Measurements from ENCODE around the gene HSPBP1.
A peak's percentile ranks its signal among the peaks of the same experiment; 100 is the strongest.

Gene HSPBP1

GRCh38 chr19:55257461-55258420, 22.2 kb downstream of the HSPBP1 start:
- no peaks in the 10 kb centered on the region for H3K9me3 ChIP-seq (replicated peaks; ENCODE audit: insufficient read depth, low read length)
- no peak for TF ChIP-seq EZH2phosphoT487 (IDR thresholded peaks at IDR 0.05; ENCODE audit: low read length)
- TF ChIP-seq, protein P1, sequence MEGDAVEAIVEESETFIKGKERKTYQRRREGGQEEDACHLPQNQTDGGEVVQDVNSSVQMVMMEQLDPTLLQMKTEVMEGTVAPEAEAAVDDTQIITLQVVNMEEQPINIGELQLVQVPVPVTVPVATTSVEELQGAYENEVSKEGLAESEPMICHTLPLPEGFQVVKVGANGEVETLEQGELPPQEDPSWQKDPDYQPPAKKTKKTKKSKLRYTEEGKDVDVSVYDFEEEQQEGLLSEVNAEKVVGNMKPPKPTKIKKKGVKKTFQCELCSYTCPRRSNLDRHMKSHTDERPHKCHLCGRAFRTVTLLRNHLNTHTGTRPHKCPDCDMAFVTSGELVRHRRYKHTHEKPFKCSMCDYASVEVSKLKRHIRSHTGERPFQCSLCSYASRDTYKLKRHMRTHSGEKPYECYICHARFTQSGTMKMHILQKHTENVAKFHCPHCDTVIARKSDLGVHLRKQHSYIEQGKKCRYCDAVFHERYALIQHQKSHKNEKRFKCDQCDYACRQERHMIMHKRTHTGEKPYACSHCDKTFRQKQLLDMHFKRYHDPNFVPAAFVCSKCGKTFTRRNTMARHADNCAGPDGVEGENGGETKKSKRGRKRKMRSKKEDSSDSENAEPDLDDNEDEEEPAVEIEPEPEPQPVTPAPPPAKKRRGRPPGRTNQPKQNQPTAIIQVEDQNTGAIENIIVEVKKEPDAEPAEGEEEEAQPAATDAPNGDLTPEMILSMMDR (IDR thresholded peaks at IDR 0.05; ENCODE audit: low read length), result no peak
- no peak for TF ChIP-seq EZH2 (optimal IDR thresholded peaks at IDR 0.05; ENCODE audit: low read depth, low read length)
- H3K4me1 ChIP-seq (ENCODE audit: low read length), result peaks cover 26% of the 10 kb centered on the region
- H3K27me3 ChIP-seq (replicated peaks; ENCODE audit: insufficient read depth, low read length), result no peaks in the 10 kb centered on the region
- peak overlapping the region; percentile 95 for H3K27ac ChIP-seq (ENCODE audit: low read length)
- peak overlapping the region; percentile 80 for H3K9ac ChIP-seq (ENCODE audit: low read length)
- H3K79me2 ChIP-seq (ENCODE audit: low read length), result peaks cover 56% of the 10 kb centered on the region
- no peaks in the 10 kb centered on the region for H3K36me3 ChIP-seq (replicated peaks; ENCODE audit: insufficient read depth, low read length)
- peaks cover 6% of the 10 kb centered on the region; the same call in 1 of the 2 replicates for H4K20me1 ChIP-seq (ENCODE audit: insufficient read depth, low read length)
- DNase-seq, result peak; percentile 27
- H3F3A ChIP-seq (ENCODE audit: insufficient read depth, low read length), result peaks cover 61% of the 10 kb centered on the region
- peak overlapping the region; percentile 94 for H3K4me3 ChIP-seq (ENCODE audit: low read length)
- H2AFZ ChIP-seq (ENCODE audit: low read length), result no peak overlapping the region
- H3K9me2 ChIP-seq (replicated peaks; ENCODE audit: insufficient read depth, low read length), result no peaks in the 10 kb centered on the region
- peak overlapping the region; percentile 97 for H3K4me2 ChIP-seq (ENCODE audit: low read depth, low read length)

- H3K9me2 ChIP-seq (replicated peaks; ENCODE audit: insufficient read depth, low read length), result no peaks in the 10 kb centered on the region
- peaks cover 8% of the 10 kb centered on the region; the same call in 1 of the 2 replicates for H4K20me1 ChIP-seq (ENCODE audit: insufficient read depth, low read length)
- peaks cover 66% of the 10 kb centered on the region for H3K79me2 ChIP-seq (ENCODE audit: low read length)
- H3K9ac ChIP-seq (ENCODE audit: low read length), result peak overlapping the region; percentile 80
- H3K4me2 ChIP-seq (ENCODE audit: low read depth, low read length), result peak overlapping the region; percentile 97
- no peaks in the 10 kb centered on the region for H3K9me3 ChIP-seq (replicated peaks; ENCODE audit: insufficient read depth, low read length)
- H3K27ac ChIP-seq (ENCODE audit: low read length), result peak overlapping the region; percentile 95
- no peak for DNase-seq
- no peaks in the 10 kb centered on the region for H3K36me3 ChIP-seq (replicated peaks; ENCODE audit: insufficient read depth, low read length)
- no peaks in the 10 kb centered on the region for H3K27me3 ChIP-seq (replicated peaks; ENCODE audit: insufficient read depth, low read length)
- H3F3A ChIP-seq (ENCODE audit: insufficient read depth, low read length), result peaks cover 61% of the 10 kb centered on the region
- peaks cover 27% of the 10 kb centered on the region for H3K4me1 ChIP-seq (ENCODE audit: low read length)
- no peak for TF ChIP-seq EZH2phosphoT487 (IDR thresholded peaks at IDR 0.05; ENCODE audit: low read length)
- TF ChIP-seq, protein P1 (IDR thresholded peaks at IDR 0.05; ENCODE audit: low read length), result no peak
- no peak for TF ChIP-seq EZH2 (optimal IDR thresholded peaks at IDR 0.05; ENCODE audit: low read depth, low read length)
- H3K4me3 ChIP-seq (ENCODE audit: low read length), result peak overlapping the region; percentile 94
- H2AFZ ChIP-seq (ENCODE audit: low read length), result no peak overlapping the region
Measured at GRCh38 chr19:55256562-55257460, 23.1 kb downstream of the HSPBP1 start.

DNA sequence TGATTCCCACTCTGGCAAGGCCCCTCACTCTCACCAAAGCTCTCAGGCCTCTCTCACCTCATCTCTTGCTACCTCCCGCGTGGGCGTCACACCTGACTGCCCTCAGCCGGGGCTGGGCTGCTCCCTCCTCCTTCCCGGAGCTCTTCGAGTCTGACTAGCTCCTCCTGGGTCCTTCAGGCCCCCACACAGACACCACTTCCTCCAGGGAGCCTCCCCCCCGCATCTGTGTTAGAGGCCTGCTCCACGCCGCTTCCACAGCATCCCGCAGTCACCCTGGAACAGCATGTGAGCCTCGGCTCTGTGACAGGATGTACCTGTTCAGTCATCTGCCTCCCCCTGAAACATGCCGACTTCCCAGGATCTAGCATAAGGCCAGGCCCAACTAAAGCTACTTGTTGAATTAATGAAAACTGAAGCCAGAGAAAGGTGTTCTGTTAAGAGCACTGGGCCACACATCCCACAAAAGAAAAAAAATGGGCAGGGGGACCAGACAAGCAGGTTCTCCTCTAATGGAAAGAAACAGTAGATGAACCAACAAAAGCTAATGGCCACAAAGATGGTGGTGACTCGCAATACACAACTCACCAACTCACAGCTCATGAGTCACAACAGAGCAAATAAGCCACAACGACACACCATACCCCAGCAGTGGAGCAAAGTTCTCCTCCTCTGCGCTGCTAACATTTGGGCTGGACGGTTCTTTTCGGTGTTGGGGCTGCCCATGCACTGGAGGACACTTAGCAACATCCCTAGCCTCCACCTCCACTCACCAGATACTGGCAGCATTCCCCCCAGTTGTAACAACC, 24.1 kb downstream of the HSPBP1 start:
- Histone ChIP-seq H3K27ac (ENCODE audit: low read length) (peak overlapping the region; percentile 95; the same call in 1 of the 2 replicates), H3K4me1 (ENCODE audit: low read length) (peaks cover 25% of the 10 kb centered on the region), H4K20me1 (ENCODE audit: insufficient read depth, low read length) (peaks cover 18% of the 10 kb centered on the region; the same call in 1 of the 2 replicates), H3K9me2 (replicated peaks; ENCODE audit: insufficient read depth, low read length) (no peaks in the 10 kb centered on the region), H3K9ac (ENCODE audit: low read length) (peak overlapping the region; percentile 80), H3F3A (ENCODE audit: insufficient read depth, low read length) (peaks cover 59% of the 10 kb centered on the region), H3K79me2 (ENCODE audit: low read length) (peaks cover 75% of the 10 kb centered on the region), H3K36me3 (replicated peaks; ENCODE audit: insufficient read depth, low read length) (0 out of 2 replicates have a peak, but pooled peaks cover 3% of the 10 kb centered on the region), H3K4me3 (ENCODE audit: low read length) (peak overlapping the region; percentile 94), H3K27me3 (replicated peaks; ENCODE audit: insufficient read depth, low read length) (no peaks in the 10 kb centered on the region), H3K4me2 (ENCODE audit: low read depth, low read length) (peak overlapping the region; percentile 97), H3K9me3 (replicated peaks; ENCODE audit: insufficient read depth, low read length) (no peaks in the 10 kb centered on the region), H2AFZ (ENCODE audit: low read length) (no peak overlapping the region)
- peak; percentile 33 for DNase-seq
- TF ChIP-seq, protein P1 (IDR thresholded peaks at IDR 0.05; ENCODE audit: low read length), result no peak
- TF ChIP-seq EZH2phosphoT487 (IDR thresholded peaks at IDR 0.05; ENCODE audit: low read length) (no peak), EZH2 (optimal IDR thresholded peaks at IDR 0.05; ENCODE audit: low read depth, low read length) (no peak)

Data from MM.1S (cell line).